Uterus (tissue), 2 donors: ENCODE measurements around the gene ZFAND3.

ENCODE experiments used
- CTCF ChIP-seq, 4 experiments: fragments of 200-600 bp in 2 of 4; fragments of 450-650 bp in 2 of 4; sonication (generic) in 2 of 4; IDR thresholded peaks; one replicate each; pipeline ENCODE4 v1.5.1; 2016 to 2019; ENCODE audit warnings: antibody characterized with exemption in 4 of 4, mild to moderate bottlenecking in 2 of 4, moderate library complexity in 1 of 4
- POLR2A ChIP-seq, 2 donors: fragments of 450-650 bp; IDR thresholded peaks; one replicate each; pipeline ENCODE4 v1.6.1; 2016; ENCODE audit warnings: antibody characterized with exemption in 2 of 2, mild to moderate bottlenecking in 1 of 2, moderate library complexity in 1 of 2

GRCh38 chr6:37974943-37975342 is 155.4 kb downstream of the ZFAND3 start:
- TF ChIP-seq CTCF (IDR thresholded peaks at IDR 0.05) (no peak), POLR2A (IDR thresholded peaks at IDR 0.05) (no peak)
